Karpas-422 (cell line): Measurements from ENCODE around the gene ZCWPW1. TPM values are rescaled to one million over a fixed set of nuclear protein-coding genes. Genes with fewer than 3 reads are reported as not detected.

ENCODE experiments used
- DNase-seq: peaks from one replicate; pipeline ENCODE4 v3.0.0-alpha.2; 2015
- H2AFZ ChIP-seq: fragments of 200-600 bp; sonication (generic); 2 replicates; pipeline ENCODE4 v1.6.1; 2014; ENCODE audit warnings: antibody characterized with exemption, low read length, mixed read lengths
- H3K27ac ChIP-seq: fragments of 200-600 bp; sonication (generic); 2 replicates; pipeline ENCODE4 v1.5.1; 2014; ENCODE audit warnings: mild to moderate bottlenecking, low read length, moderate library complexity
- H3K27me3 ChIP-seq: fragments of 200-600 bp; sonication (generic); 2 replicates; pipeline ENCODE4 v1.6.1; 2014; ENCODE audit warnings: low read length, mixed read lengths
- H3K36me3 ChIP-seq: fragments of 200-600 bp; sonication (generic); 2 replicates; pipeline ENCODE4 v1.6.1; 2014; ENCODE audit warnings: low read length, mixed read lengths; ENCODE audit not compliant: insufficient read depth
- H3K4me1 ChIP-seq: fragments of 200-600 bp; sonication (generic); 2 replicates; pipeline ENCODE4 v1.6.1; 2014; ENCODE audit warnings: mild to moderate bottlenecking, low read length, mixed read lengths
- H3K4me2 ChIP-seq: fragments of 200-600 bp; sonication (generic); 2 replicates; pipeline ENCODE4 v1.6.1; 2014; ENCODE audit warnings: low read length, low read depth, mild to moderate bottlenecking; ENCODE audit not compliant: poor library complexity, severe bottlenecking
- H3K4me3 ChIP-seq: fragments of 200-600 bp; sonication (generic); 2 replicates; pipeline ENCODE4 v1.5.1; 2014; ENCODE audit warnings: mild to moderate bottlenecking, antibody characterized with exemption, low read length, mixed read lengths
- H3K79me2 ChIP-seq: fragments of 200-600 bp; sonication (generic); 2 replicates; pipeline ENCODE4 v1.6.1; 2014; ENCODE audit warnings: mild to moderate bottlenecking, low read length, mixed read lengths
- H3K9ac ChIP-seq: fragments of 200-600 bp; sonication (generic); 2 replicates; pipeline ENCODE4 v1.6.0; 2014; ENCODE audit warnings: low read length
- H3K9me2 ChIP-seq: fragments of 200-600 bp; sonication (generic), shearing (Covaris generic); replicated peaks from 2 replicates; pipeline ENCODE4 v1.6.0; 2014; ENCODE audit warnings: mild to moderate bottlenecking, low read length, moderate library complexity; ENCODE audit not compliant: insufficient read depth
- H3K9me3 ChIP-seq: fragments of 300-700, 200-600 bp; sonication (generic); 2 replicates; pipeline ENCODE4 v1.6.1; 2014; ENCODE audit warnings: low read length, mixed read lengths
- H4K20me1 ChIP-seq: fragments of 200-600 bp; sonication (generic); 2 replicates; pipeline ENCODE4 v1.6.1; 2014; ENCODE audit warnings: mild to moderate bottlenecking, antibody characterized with exemption, low read length, low read depth; ENCODE audit not compliant: insufficient read depth
- total RNA-seq: library from RNA; depleted of rRNA; stranded (reverse); fragments of >200 nt; shearing (Covaris generic); gene quantifications from 2 replicates; pipeline ENCODE4 v1.2.3, GENCODE V29; 2014; ENCODE audit warnings: low replicate concordance

ZCWPW1 gene
- total RNA-seq, 1 experiment from 2014 or later: 3.0 TPM

GRCh38 chr7:100373261-100373831 lies 55.2 kb downstream of the ZCWPW1 start, which contains the start of gene PILRA:
TSS of gene PILRA (plus strand) at chr7:100373487. CDS start at chr7:100373657, 170 bp downstream.
- no peak within 1 kb of the TSS for H3K27ac ChIP-seq
- H3K9ac ChIP-seq: no peak within 1 kb of the TSS
- no peaks in the 10 kb centered on the region for H3K79me2 ChIP-seq
- no peaks in the 10 kb centered on the region for H3K9me3 ChIP-seq
- H3K4me1 ChIP-seq: peaks cover 30% of the 10 kb centered on the region
- no peaks in the 10 kb centered on the region for H3K9me2 ChIP-seq
- no peaks in the 10 kb centered on the region for H3K27me3 ChIP-seq
- no peak within 1 kb of the TSS for H3K4me3 ChIP-seq
- no peaks in the 10 kb centered on the region for H4K20me1 ChIP-seq
- peak within 1 kb of the TSS; percentile 36; the same call in 1 of the 2 replicates for H2AFZ ChIP-seq
- no peaks in the 10 kb centered on the region for H3K36me3 ChIP-seq
- DNase-seq: no peak
- H3K4me2 ChIP-seq: no peak within 1 kb of the TSS

- Histone ChIP-seq H3K36me3 (no peaks in the 10 kb centered on the region), H4K20me1 (no peaks in the 10 kb centered on the region), H3K4me2 (no peak overlapping the region), H3K79me2 (no peaks in the 10 kb centered on the region), H3K9me2 (no peaks in the 10 kb centered on the region), H3K4me3 (no peak overlapping the region), H3K4me1 (peaks cover 36% of the 10 kb centered on the region), H3K9me3 (no peaks in the 10 kb centered on the region), H3K9ac (no peak overlapping the region), H3K27me3 (no peaks in the 10 kb centered on the region), H3K27ac (no peak overlapping the region), H2AFZ (peak overlapping the region; percentile 36; the same call in 1 of the 2 replicates)
- no peak for DNase-seq
Observed at GRCh38 chr7:100372694-100373093, 55.8 kb downstream of the ZCWPW1 start.

- Histone ChIP-seq H3K4me3 (no peak overlapping the region), H3K9ac (no peak overlapping the region), H3K27ac (no peak overlapping the region), H3K9me3 (no peaks in the 10 kb centered on the region), H3K79me2 (no peaks in the 10 kb centered on the region), H3K4me1 (peaks cover 41% of the 10 kb centered on the region), H3K36me3 (no peaks in the 10 kb centered on the region), H3K27me3 (no peaks in the 10 kb centered on the region), H3K4me2 (no peak overlapping the region), H4K20me1 (no peaks in the 10 kb centered on the region), H3K9me2 (no peaks in the 10 kb centered on the region), H2AFZ (peak overlapping the region; percentile 36; the same call in 1 of the 2 replicates)
- no peak for DNase-seq
Observed at GRCh38 chr7:100372256-100372655, 56.2 kb downstream of the ZCWPW1 start.

GRCh38 chr7:100371561-100372171 lies 56.8 kb downstream of the ZCWPW1 start:
- H3K9ac ChIP-seq: 0 out of 2 replicates have a peak overlapping the region, but pooled peaks have one; percentile 9
- no peak overlapping the region for H3K27ac ChIP-seq
- H3K9me3 ChIP-seq: no peaks in the 10 kb centered on the region
- no peak for DNase-seq
- no peak overlapping the region for H3K4me3 ChIP-seq
- no peaks in the 10 kb centered on the region for H3K9me2 ChIP-seq
- H3K27me3 ChIP-seq: no peaks in the 10 kb centered on the region
- H3K4me2 ChIP-seq: no peak overlapping the region
- H3K79me2 ChIP-seq: no peaks in the 10 kb centered on the region
- no peaks in the 10 kb centered on the region for H3K36me3 ChIP-seq
- H2AFZ ChIP-seq: no peak overlapping the region
- H3K4me1 ChIP-seq: peaks cover 47% of the 10 kb centered on the region
- no peaks in the 10 kb centered on the region for H4K20me1 ChIP-seq

GRCh38 chr7:100370746-100371145 lies 57.8 kb downstream of the ZCWPW1 start:
- H3K79me2 ChIP-seq: no peaks in the 10 kb centered on the region
- H3K36me3 ChIP-seq: no peaks in the 10 kb centered on the region
- no peak overlapping the region for H3K4me2 ChIP-seq
- H3K4me1 ChIP-seq: peaks cover 56% of the 10 kb centered on the region
- H4K20me1 ChIP-seq: no peaks in the 10 kb centered on the region
- H3K4me3 ChIP-seq: no peak overlapping the region
- H3K27me3 ChIP-seq: no peaks in the 10 kb centered on the region
- H3K9ac ChIP-seq: no peak overlapping the region
- H3K27ac ChIP-seq: no peak overlapping the region
- H3K9me3 ChIP-seq: no peaks in the 10 kb centered on the region
- no peak overlapping the region for H2AFZ ChIP-seq
- DNase-seq: no peak
- no peaks in the 10 kb centered on the region for H3K9me2 ChIP-seq

- Histone ChIP-seq H3K4me2 (peak overlapping the region; percentile 11), H3K9me3 (no peaks in the 10 kb centered on the region), H3K9ac (0 out of 2 replicates have a peak overlapping the region, but pooled peaks have one; percentile 38), H2AFZ (no peak overlapping the region), H3K4me1 (peaks cover 59% of the 10 kb centered on the region), H3K9me2 (no peaks in the 10 kb centered on the region), H3K27me3 (no peaks in the 10 kb centered on the region), H3K79me2 (no peaks in the 10 kb centered on the region), H3K4me3 (no peak overlapping the region), H3K27ac (peak overlapping the region; percentile 96), H3K36me3 (no peaks in the 10 kb centered on the region), H4K20me1 (no peaks in the 10 kb centered on the region)
- no peak for DNase-seq
Observed at GRCh38 chr7:100370303-100370702, 58.2 kb downstream of the ZCWPW1 start.

GRCh38 chr7:100369105-100369504 lies 59.4 kb downstream of the ZCWPW1 start:
- peak overlapping the region; percentile 72 for H3K9ac ChIP-seq
- no peak overlapping the region for H3K4me3 ChIP-seq
- no peaks in the 10 kb centered on the region for H3K27me3 ChIP-seq
- no peaks in the 10 kb centered on the region for H3K36me3 ChIP-seq
- H3K79me2 ChIP-seq: no peaks in the 10 kb centered on the region
- peaks cover 62% of the 10 kb centered on the region for H3K4me1 ChIP-seq
- H3K9me2 ChIP-seq: no peaks in the 10 kb centered on the region
- H3K4me2 ChIP-seq: peak overlapping the region; percentile 59
- no peak overlapping the region; the same call in 1 of the 2 replicates for H2AFZ ChIP-seq
- H4K20me1 ChIP-seq: no peaks in the 10 kb centered on the region
- DNase-seq: peak; percentile 92
- H3K27ac ChIP-seq: peak overlapping the region; percentile 96
- no peaks in the 10 kb centered on the region for H3K9me3 ChIP-seq

GRCh38 chr7:100367676-100368613 lies 60.6 kb downstream of the ZCWPW1 start:
- no peaks in the 10 kb centered on the region for H3K9me3 ChIP-seq
- no peak overlapping the region for H3K4me3 ChIP-seq
- no peaks in the 10 kb centered on the region for H3K9me2 ChIP-seq
- no peaks in the 10 kb centered on the region for H4K20me1 ChIP-seq
- peaks cover 7% of the 10 kb centered on the region; the same call in 1 of the 2 replicates for H3K36me3 ChIP-seq
- no peaks in the 10 kb centered on the region for H3K79me2 ChIP-seq
- peak overlapping the region; percentile 96 for H3K27ac ChIP-seq
- peak overlapping the region; percentile 59 for H3K4me2 ChIP-seq
- DNase-seq: peak; percentile 66
- peaks cover 62% of the 10 kb centered on the region for H3K4me1 ChIP-seq
- H3K27me3 ChIP-seq: no peaks in the 10 kb centered on the region
- peak overlapping the region; percentile 72 for H3K9ac ChIP-seq
- H2AFZ ChIP-seq: no peak overlapping the region
